Fibroblast of pulmonary artery (primary cell): Measurements from ENCODE around the gene AFAP1L1.
"Not testable (repeated sequence)": the region's sequence is repeated elsewhere in the genome, so short reads cannot be mapped to it uniquely, and the experiment has no call there.

Experiments
- DNase-seq: peaks from one replicate; pipeline ENCODE4 v3.0.0-alpha.2; 2010; ENCODE audit warnings: low read depth
- H3K4me3 ChIP-seq: replicated peaks from 2 replicates; pipeline ENCODE4 v1.5.1; 2011; ENCODE audit warnings: low read depth, mild to moderate bottlenecking, control low read depth, low read length, moderate library complexity
- TF ChIP-seq, protein P1 (sequence below): IDR thresholded peaks from 2 replicates; pipeline ENCODE4 v1.5.1; 2011; ENCODE audit warnings: mild to moderate bottlenecking, control low read depth, low read length, inconsistent platforms; ENCODE audit errors: missing control alignments

Gene AFAP1L1

DNA sequence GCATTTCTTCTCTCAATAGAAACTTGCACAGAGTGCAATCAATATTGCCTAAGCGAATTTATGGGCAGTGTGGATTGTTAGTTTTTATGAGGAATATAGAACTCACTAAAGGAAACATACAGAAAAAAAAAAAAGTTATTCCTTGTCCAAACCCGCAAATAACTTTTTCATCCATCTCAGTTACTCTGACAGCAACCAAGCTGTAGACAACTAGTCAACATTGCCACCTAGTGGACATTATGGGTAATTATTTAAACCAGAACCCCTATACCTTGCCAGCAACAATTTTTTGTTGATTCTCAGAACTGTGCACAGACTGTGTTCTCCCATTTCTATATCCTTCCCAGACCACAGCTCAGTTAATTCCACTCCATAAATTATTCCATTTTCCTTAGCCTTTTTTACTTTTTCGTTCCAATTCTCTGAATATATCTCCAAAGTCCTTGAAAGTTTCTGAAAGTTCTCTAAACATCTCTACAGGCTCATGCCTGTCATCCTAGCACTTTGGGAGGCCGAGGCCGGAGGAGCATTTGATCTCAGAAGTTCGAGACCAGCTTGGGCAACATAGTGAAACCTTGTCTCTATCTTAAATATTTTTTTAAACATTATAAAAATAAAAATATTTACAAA lies 2.6 kb upstream of the AFAP1L1 start:
- peak; percentile 77 for DNase-seq
- TF ChIP-seq, protein P1, sequence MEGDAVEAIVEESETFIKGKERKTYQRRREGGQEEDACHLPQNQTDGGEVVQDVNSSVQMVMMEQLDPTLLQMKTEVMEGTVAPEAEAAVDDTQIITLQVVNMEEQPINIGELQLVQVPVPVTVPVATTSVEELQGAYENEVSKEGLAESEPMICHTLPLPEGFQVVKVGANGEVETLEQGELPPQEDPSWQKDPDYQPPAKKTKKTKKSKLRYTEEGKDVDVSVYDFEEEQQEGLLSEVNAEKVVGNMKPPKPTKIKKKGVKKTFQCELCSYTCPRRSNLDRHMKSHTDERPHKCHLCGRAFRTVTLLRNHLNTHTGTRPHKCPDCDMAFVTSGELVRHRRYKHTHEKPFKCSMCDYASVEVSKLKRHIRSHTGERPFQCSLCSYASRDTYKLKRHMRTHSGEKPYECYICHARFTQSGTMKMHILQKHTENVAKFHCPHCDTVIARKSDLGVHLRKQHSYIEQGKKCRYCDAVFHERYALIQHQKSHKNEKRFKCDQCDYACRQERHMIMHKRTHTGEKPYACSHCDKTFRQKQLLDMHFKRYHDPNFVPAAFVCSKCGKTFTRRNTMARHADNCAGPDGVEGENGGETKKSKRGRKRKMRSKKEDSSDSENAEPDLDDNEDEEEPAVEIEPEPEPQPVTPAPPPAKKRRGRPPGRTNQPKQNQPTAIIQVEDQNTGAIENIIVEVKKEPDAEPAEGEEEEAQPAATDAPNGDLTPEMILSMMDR = peak; percentile 64
- no peak overlapping the region for H3K4me3 ChIP-seq

DNA sequence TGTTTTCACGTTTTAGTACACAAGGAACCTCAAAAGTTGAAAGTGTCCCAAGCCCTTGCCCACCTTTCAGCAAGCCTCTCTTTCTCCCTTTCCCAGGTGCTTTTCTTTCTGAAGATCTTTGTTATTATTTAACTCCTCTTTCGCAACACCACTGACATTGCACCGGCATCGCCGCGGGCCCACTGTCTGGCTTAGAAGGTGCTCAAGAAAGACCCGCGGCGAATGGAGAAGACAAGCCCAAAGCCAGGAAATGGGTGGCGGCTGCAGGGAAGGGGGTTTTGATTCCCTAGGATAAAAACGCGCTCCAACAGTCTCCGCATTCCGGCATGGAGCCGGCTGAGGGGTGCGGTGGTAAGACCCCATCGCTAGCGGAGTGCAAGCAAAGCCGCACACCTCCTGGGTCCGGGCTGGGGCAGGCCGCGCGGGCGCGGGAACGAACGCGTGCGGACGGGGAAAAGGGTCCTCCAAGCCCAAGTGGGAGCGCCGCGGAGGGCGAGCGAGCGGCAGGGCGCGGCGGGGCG lies 404 bp upstream of the AFAP1L1 start:
- TF ChIP-seq, protein P1 = no peak
- no peak for DNase-seq
- peak overlapping the region; percentile 73 for H3K4me3 ChIP-seq

DNA sequence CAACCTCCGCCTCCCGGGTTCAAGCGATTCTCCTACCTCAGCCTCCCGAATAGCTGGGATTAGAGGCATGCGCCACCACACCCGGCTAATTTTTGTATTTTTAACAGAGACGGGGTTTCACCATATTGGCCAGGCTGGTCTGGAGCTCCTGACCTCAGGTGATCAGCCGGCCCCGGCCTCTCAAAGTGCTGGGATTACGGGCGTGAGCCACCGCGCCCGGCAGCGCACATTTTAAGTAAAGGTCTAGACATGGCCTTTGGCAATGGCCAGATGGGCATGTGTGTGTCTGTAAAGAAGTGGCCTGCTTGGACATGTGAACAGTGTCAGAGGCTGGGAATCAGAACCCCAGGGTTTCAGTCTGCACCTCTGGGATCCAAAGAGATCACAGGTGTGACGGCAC lies 1.1 kb downstream of the AFAP1L1 start:
- not testable (repeated sequence) for DNase-seq
- peak overlapping the region; percentile 73 for H3K4me3 ChIP-seq

DNA sequence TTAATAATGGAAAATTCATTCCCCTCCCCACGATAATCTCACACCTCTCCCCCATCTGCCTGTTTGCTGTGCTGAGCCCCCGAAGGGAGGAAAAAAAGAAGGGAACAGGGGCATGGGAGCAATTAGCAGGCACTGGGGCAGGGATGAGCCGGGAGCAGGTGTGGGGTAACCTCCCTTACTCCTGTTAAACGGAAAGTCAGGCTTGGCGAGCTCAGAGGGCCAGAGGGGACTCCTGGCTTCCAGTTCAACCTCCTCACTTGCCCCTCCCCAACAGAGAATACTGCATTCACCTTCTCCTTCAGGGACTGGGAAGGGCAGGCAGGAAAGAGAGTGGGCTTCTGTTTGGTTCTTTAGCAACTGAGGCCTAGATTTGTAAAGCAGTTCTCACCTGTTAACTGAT lies 1.6 kb downstream of the AFAP1L1 start:
- no peak for DNase-seq
- peak overlapping the region; percentile 73 for H3K4me3 ChIP-seq
- TF ChIP-seq, protein P1 = no peak

DNA sequence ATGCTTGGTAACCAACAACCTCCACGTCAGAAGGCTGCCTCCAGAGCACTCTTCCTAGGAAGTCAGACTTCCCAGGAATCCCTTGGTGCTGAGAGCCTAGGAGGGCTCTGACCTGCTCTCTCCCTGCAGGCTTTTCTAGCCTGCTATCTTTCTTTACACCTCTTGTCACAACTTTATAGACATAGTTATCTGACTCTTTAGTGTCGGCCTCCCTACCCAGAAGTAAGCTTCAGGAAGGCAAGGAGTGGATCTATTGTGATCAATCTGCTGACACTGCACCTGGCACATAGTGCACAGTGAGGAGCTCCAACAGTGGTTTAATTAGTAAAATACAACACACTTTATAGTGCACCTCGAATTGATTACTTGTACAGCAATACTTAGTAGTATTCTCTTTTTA lies 2.3 kb downstream of the AFAP1L1 start:
- H3K4me3 ChIP-seq = no peak overlapping the region
- TF ChIP-seq, protein P1 = no peak
- no peak for DNase-seq

DNA sequence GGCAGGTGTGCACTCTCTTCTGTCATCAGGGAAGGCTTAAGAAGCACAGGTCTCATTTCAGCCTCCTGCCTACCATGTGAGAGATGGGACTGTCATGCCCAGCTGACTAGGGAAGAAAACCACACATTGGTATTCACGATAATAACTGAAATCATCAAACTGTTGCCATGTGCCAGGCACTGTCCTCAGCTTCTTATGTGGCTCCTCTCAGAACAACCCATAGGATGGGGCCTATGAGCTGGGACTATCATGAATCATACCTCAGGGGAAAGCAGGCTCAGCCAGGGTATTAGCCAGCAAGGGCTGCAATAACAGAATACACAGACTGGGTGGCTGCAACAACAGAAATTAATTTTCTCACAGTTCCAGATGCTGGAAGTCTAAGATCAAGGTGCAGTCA lies 3.3 kb downstream of the AFAP1L1 start:
- H3K4me3 ChIP-seq = no peak overlapping the region
- TF ChIP-seq, protein P1 = no peak
- DNase-seq = peak; percentile 31

DNA sequence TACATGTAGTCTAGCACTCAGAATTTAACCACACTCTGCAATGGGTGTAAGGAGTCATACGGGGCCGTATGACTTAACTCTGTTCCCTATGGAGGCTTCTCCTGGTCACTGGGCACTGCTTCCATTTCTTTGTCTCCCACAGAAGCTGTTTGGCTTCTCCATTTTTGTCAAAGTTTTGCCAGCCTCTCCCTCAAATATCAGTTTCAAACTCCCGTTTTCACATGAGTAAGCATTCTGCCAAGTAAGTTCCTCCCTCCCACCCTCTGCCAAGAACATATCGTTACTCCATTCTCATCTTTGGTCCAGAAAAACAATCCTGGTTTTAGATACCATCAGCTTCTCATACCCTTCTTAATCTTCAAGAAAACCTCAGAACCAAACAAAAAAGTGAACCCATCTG lies 6.1 kb downstream of the AFAP1L1 start:
- peak; percentile 56 for DNase-seq
- TF ChIP-seq, protein P1 = no peak
- H3K4me3 ChIP-seq = no peak overlapping the region
